Gastrocnemius medialis (tissue), 4 donors: ENCODE measurements around the gene MAD2L1. TPM values are rescaled to one million over a fixed set of nuclear protein-coding genes. Genes with fewer than 3 reads are reported as not detected.
A peak's percentile ranks its signal among the peaks of the same experiment; 100 is the strongest.

Experiments used
- ATAC-seq, 2 donors: fragments of 150-250 bp; one replicate each; pipeline ENCODE4 v1.9.1; 2016
- DNase-seq, 2 donors: peaks; one replicate each; pipeline ENCODE4 v3.0.0-alpha.2; 2019
- H3K27ac ChIP-seq, 4 donors: fragments of 200-600 bp; sonication (generic); 1 replicate in 1 of 4; 2 replicates in 3 of 4; pipeline ENCODE4 v1.5.1; 2016 to 2018; ENCODE audit warnings: mild to moderate bottlenecking in 2 of 4, moderate library complexity in 1 of 4
- H3K27me3 ChIP-seq, 3 donors: fragments of 200-600 bp; sonication (generic) in 2 of 3; 1 replicate in 1 of 3; 2 replicates in 2 of 3; pipeline versions ENCODE4 v1.5.1 to v1.6.0; 2016 to 2019; ENCODE audit warnings: mild to moderate bottlenecking in 1 of 3, moderate library complexity in 1 of 3
- H3K36me3 ChIP-seq, 2 donors: fragments of 200-600 bp; sonication (generic) in 1 of 2; one replicate each; pipeline ENCODE4 v1.5.1; 2017 to 2018
- H3K4me1 ChIP-seq, 2 donors: fragments of 200-600 bp; sonication (generic) in 1 of 2; one replicate each; pipeline ENCODE4 v1.5.1; 2016 to 2017; ENCODE audit warnings: mild to moderate bottlenecking in 2 of 2
- H3K4me3 ChIP-seq, 4 donors: fragments of 200-600 bp; sonication (generic) in 3 of 4; 1 replicate in 1 of 4; 2 replicates in 3 of 4; pipeline ENCODE4 v1.5.1; 2016 to 2019; ENCODE audit warnings: mild to moderate bottlenecking in 2 of 4
- H3K9me3 ChIP-seq, 3 donors: fragments of 200-600 bp; sonication (generic) in 2 of 3; 1 replicate in 1 of 3; 2 replicates in 2 of 3; pipeline ENCODE4 v1.5.1; 2016 to 2019
- POLR2A ChIP-seq, 2 donors: fragments of 450-650 bp; IDR thresholded peaks; one replicate each; pipeline ENCODE4 v1.6.1; 2017; ENCODE audit warnings: antibody characterized with exemption in 2 of 2, mild to moderate bottlenecking in 2 of 2, moderate library complexity in 2 of 2
- in situ Hi-C, 4 donors: fragments of 200-750 bp; cut with MboI; loops; one replicate each; pipeline versions ENCODE4 v1.15.0 to v1.8.0; 2017; ENCODE audit warnings: low sequenced_read_pairs in 4 of 4
- intact Hi-C: fragments of 100-400 bp; cut with DNase I; formaldehyde crosslinking; loops from one replicate; pipeline ENCODE4 v1.15.1; 2023; ENCODE audit warnings: low total_unique reads
- total RNA-seq, 4 donors: library from RNA; depleted of rRNA; stranded (reverse); fragments of >200 nt; gene quantifications; one replicate each; pipeline versions ENCODE4 v1.1.0 to v1.2.3, GENCODE V29; 2016
- TF ChIP-seq, protein P1 (sequence below), 5 experiments: fragments of 450-650 bp in 3 of 5; fragments of 200-600 bp in 2 of 5; sonication (generic) in 2 of 5; IDR thresholded peaks in 4 of 5; conservative IDR thresholded peaks in 1 of 5; 1 replicate in 4 of 5; 2 replicates in 1 of 5; pipeline ENCODE4 v1.5.1; 2016 to 2019; ENCODE audit warnings: antibody characterized with exemption in 5 of 5, mild to moderate bottlenecking in 3 of 5, moderate library complexity in 3 of 5

MAD2L1 gene
- total RNA-seq, 4 donors from 2014 or later = 0.33 to 7.7 (median 1.5) TPM

GRCh38 chr4:120053911-120054310 is 12.7 kb downstream of the MAD2L1 start:
- peaks cover 26 to 28% of the 10 kb centered on the region in 2 donors for H3K4me1 ChIP-seq
- H3K27ac ChIP-seq = peak overlapping the region in 3 of 4 donors; percentile 59 to 77 (median 75)
- DNase-seq (no peak), ATAC-seq (no peak)
- H3K9me3 ChIP-seq = no peaks in the 10 kb centered on the region
- H3K36me3 ChIP-seq = no peaks in the 10 kb centered on the region
- in situ Hi-C loops (loop anchor here in 3 of 4 donors (5.0 to 10.0 kb wide), 4 partner anchors 419 to 499 kb away; no protein-coding TSS in a partner anchor), intact Hi-C loops (loop anchor here (5.0 to 10.0 kb wide), 3 partner anchors 269 to 497 kb away; no protein-coding TSS in a partner anchor)
- no peaks in the 10 kb centered on the region for H3K27me3 ChIP-seq
- no peak overlapping the region for H3K4me3 ChIP-seq
- no peak for TF ChIP-seq POLR2A (IDR thresholded peaks at IDR 0.05)
- TF ChIP-seq, protein P1, sequence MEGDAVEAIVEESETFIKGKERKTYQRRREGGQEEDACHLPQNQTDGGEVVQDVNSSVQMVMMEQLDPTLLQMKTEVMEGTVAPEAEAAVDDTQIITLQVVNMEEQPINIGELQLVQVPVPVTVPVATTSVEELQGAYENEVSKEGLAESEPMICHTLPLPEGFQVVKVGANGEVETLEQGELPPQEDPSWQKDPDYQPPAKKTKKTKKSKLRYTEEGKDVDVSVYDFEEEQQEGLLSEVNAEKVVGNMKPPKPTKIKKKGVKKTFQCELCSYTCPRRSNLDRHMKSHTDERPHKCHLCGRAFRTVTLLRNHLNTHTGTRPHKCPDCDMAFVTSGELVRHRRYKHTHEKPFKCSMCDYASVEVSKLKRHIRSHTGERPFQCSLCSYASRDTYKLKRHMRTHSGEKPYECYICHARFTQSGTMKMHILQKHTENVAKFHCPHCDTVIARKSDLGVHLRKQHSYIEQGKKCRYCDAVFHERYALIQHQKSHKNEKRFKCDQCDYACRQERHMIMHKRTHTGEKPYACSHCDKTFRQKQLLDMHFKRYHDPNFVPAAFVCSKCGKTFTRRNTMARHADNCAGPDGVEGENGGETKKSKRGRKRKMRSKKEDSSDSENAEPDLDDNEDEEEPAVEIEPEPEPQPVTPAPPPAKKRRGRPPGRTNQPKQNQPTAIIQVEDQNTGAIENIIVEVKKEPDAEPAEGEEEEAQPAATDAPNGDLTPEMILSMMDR (IDR thresholded peaks at IDR 0.05 in 4 of 5, conservative IDR thresholded peaks at IDR 0.05 in 1 of 5) = no peak

- in situ Hi-C loops (loop anchor here in 3 of 4 donors (5.0 to 10.0 kb wide), 4 partner anchors 418 to 498 kb away; no protein-coding TSS in a partner anchor), intact Hi-C loops (loop anchor here (5.0 to 10.0 kb wide), 3 partner anchors 268 to 496 kb away; no protein-coding TSS in a partner anchor)
Measured at GRCh38 chr4:120052856-120053255, 13.8 kb downstream of the MAD2L1 start.

GRCh38 chr4:120051253-120051652 is 15.4 kb downstream of the MAD2L1 start:
- TF ChIP-seq, protein P1 (IDR thresholded peaks at IDR 0.05 in 4 of 5, conservative IDR thresholded peaks at IDR 0.05 in 1 of 5) = no peak
- no peak for TF ChIP-seq POLR2A (IDR thresholded peaks at IDR 0.05)
- peak overlapping the region in 1 of 4 donors; percentile 5 for H3K27ac ChIP-seq
- no peak for DNase-seq
- in situ Hi-C loops = loop anchor here in 3 of 4 donors (5.0 to 10.0 kb wide), 4 partner anchors 416 to 496 kb away; no protein-coding TSS in a partner anchor
- H3K4me3 ChIP-seq = no peak overlapping the region
- peaks cover 26 to 28% of the 10 kb centered on the region in 2 donors for H3K4me1 ChIP-seq
- intact Hi-C loops = loop anchor here (5.0 to 10.0 kb wide), 3 partner anchors 266 to 494 kb away; no protein-coding TSS in a partner anchor
- H3K36me3 ChIP-seq = no peaks in the 10 kb centered on the region
- no peaks in the 10 kb centered on the region for H3K27me3 ChIP-seq
- H3K9me3 ChIP-seq = no peaks in the 10 kb centered on the region
- no peak for ATAC-seq

More at GRCh38 chr4:120052856-120053255, 13.8 kb downstream of the MAD2L1 start:
- TF ChIP-seq POLR2A (IDR thresholded peaks at IDR 0.05) = no peak
- TF ChIP-seq, protein P1 (IDR thresholded peaks at IDR 0.05 in 4 of 5, conservative IDR thresholded peaks at IDR 0.05 in 1 of 5) = no peak
- no peaks in the 10 kb centered on the region for H3K27me3 ChIP-seq
- H3K36me3 ChIP-seq = no peaks in the 10 kb centered on the region
- DNase-seq (peak; percentile 36 to 75), ATAC-seq (peak; percentile 40 to 63)
- no peaks in the 10 kb centered on the region for H3K9me3 ChIP-seq
- peaks cover 26 to 28% of the 10 kb centered on the region in 2 donors for H3K4me1 ChIP-seq
- no peak overlapping the region for H3K4me3 ChIP-seq
- H3K27ac ChIP-seq = peak overlapping the region; percentile 42 to 77 (median 67)

- ATAC-seq = peak; percentile 90 to 92
- H3K27ac ChIP-seq = peak overlapping the region; percentile 11 to 41 (median 28)
- H3K9me3 ChIP-seq = no peaks in the 10 kb centered on the region
- peak; percentile 51 to 73 for DNase-seq
- no peaks in the 10 kb centered on the region for H3K27me3 ChIP-seq
- H3K36me3 ChIP-seq = no peaks in the 10 kb centered on the region
- in situ Hi-C loops (loop anchor here (5.0 to 25.0 kb wide), 5 partner anchors 415 to 495 kb away; no protein-coding TSS in a partner anchor), intact Hi-C loops (loop anchor here (1.0 to 10.0 kb wide), 4 partner anchors 265 to 493 kb away; no protein-coding TSS in a partner anchor)
- peak overlapping the region in 3 of 4 donors; percentile 10 to 30 (median 29) for H3K4me3 ChIP-seq
- H3K4me1 ChIP-seq = peaks cover 14 to 19% of the 10 kb centered on the region in 2 donors
- TF ChIP-seq, protein P1 (IDR thresholded peaks at IDR 0.05 in 4 of 5, conservative IDR thresholded peaks at IDR 0.05 in 1 of 5) = peak; percentile 67 to 84 (median 79)
- no peak for TF ChIP-seq POLR2A (IDR thresholded peaks at IDR 0.05)
Measured at GRCh38 chr4:120049732-120050494, 16.7 kb downstream of the MAD2L1 start.
